DMS 273 treated with DMSO at 0.1 percent for 48 hours (cell line): ENCODE results near the gene HTR3E.
"Not testable (repeated sequence)": the region's sequence is repeated elsewhere in the genome, so short reads cannot be mapped to it uniquely, and the experiment has no call there.

Source experiments
- DNase-seq: peaks from one replicate; lab custom pipeline; 2025; lab: John Stamatoyannopoulos, UW

The HTR3E gene, protein sequence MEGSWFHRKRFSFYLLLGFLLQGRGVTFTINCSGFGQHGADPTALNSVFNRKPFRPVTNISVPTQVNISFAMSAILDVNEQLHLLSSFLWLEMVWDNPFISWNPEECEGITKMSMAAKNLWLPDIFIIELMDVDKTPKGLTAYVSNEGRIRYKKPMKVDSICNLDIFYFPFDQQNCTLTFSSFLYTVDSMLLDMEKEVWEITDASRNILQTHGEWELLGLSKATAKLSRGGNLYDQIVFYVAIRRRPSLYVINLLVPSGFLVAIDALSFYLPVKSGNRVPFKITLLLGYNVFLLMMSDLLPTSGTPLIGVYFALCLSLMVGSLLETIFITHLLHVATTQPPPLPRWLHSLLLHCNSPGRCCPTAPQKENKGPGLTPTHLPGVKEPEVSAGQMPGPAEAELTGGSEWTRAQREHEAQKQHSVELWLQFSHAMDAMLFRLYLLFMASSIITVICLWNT

DNA sequence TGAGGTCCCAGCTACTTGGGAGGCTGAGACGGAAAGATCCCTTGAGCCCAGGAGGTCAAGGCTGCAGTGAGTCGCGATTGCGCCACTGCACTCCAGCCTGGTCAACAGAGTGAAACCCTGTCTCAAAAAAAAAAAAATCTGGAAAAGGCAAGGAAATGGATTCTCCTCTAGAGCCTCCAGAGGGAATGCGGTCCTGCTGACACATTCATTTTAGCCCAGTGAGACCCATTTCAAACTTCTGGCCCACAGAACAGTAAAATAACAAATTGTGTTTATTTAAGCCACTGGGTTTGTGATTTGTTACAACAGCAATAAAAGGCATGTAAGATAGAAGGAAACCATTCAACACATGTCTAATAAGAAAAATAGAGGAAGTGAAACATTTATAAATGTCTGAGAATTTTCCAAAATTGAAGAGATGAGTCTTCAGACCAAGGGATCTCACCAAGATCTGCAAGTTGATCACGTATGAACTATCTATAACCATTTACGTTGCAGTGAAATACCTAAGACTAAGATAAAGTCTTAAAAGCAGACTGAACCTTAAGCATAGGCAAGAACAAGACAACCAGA lies at the start of gene HTR3E:
Gene HTR3E, plus strand, starts transcription at position 254 of the 573 bp plus-strand sequence. CDS start 466 bp downstream, outside the sequence.
- no peak for DNase-seq

- no peak for DNase-seq
These were observed 46.5 kb upstream of the HTR3E start for GRCh38 chr3:184050217-184050847.

DNA sequence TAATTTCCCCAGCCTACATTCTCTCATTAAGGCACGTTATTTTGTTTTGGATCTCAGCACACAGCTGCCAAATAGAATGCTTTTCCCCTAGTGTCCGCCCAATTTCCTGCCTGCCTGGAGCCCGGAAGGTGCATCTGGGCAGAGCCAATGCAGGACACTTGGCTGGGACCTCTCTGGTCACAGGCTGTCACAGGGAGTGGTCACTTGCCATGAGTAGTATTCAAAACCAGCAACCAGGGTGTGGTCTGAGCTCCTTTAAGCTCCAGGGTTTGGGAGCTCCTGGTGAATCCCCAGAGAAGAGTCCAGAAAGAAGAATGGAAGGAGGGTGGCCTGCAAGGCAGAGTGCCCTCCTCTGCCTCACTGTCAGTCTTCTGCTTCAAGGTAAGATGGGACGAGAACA lies 44.1 kb upstream of the HTR3E start, which contains the start of gene HTR3C:
Gene HTR3C, plus strand, starts transcription at position 281 of the 400 bp plus-strand sequence. Its CDS starts 34 bp downstream, at position 315.
- DNase-seq, result no peak

DNA sequence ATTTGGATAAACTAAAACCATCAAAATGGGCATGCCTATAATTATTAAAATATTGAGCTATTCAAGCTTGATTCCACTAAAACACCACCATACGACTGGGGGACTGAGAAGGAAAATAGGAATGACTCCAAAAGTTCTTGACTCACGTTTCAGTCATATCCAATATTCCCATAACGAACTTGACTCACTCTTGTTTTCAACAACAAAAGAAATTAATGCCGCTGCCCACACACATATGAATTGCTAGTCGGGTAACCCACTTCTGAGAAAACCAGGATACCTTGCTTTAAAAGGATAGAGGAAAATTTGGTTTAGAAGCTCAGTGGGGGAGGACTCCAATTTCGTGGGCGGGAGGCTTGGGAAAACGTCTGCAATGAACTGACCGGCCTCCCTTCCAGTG lies 38.8 kb upstream of the HTR3E start:
- no peak for DNase-seq

DNA sequence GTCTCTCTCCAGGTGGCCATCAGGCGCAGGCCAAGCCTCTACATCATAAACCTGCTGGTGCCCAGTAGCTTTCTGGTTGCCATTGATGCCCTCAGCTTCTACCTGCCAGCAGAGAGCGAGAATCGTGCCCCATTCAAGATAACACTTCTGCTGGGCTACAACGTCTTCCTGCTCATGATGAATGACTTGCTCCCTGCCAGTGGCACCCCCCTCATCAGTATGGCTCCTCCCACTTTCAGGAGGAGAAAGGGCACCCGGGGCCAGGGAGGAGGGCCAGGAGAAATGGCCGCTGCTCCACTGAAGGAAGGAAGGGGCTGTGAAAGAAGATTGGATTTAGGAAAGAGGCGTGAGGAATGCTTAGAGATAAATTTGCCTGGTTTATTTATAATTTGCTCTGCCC lies 37.4 kb upstream of the HTR3E start:
- no peak for DNase-seq

- DNase-seq, result no peak
These were observed 34.2 kb upstream of the HTR3E start for GRCh38 chr3:184062637-184063036.

DNA sequence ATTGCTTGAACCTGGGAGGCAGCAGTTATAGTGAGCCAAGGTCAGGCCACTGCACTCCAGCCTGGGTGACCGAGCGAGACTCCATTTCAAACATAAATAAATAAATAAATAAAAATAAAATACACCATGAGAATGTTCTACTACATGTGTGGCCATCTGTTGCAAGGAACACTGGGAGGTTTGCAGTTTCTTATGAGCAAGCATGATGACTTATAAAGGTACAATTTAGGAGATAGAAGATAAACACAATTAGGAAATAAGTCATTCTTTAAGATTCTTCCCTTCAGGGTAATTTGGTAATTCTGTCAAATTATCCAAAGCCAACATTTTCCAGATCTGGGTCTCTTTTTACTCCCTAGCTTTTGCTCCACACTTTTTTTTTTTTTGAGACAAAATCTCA lies 30.7 kb upstream of the HTR3E start:
- DNase-seq, result no peak

- DNase-seq, result no peak
These were observed 29.2 kb upstream of the HTR3E start for GRCh38 chr3:184067573-184068055.

DNA sequence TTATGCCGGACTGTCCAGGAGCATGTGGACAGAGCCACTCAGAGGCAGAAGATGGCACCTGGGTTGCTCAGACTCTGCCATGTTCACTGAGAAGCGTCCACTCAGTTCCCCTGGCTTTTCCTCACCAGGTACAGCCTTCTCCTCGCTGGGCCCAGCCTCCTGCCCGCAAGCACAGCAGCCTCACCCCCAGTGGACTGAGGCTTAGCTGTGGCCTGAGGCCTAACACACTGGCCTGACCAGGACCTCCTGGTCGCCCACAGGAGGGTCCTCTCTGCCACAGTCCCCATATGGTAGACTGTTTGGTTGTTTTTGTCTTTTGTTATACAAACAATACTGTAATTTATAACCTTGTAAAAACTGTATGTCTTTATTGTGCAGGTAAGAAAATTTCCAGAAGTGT lies 28.5 kb upstream of the HTR3E start:
- no peak for DNase-seq

GRCh38 chr3:184071142-184071541 lies 25.7 kb upstream of the HTR3E start:
- DNase-seq, result not testable (repeated sequence)

DNA sequence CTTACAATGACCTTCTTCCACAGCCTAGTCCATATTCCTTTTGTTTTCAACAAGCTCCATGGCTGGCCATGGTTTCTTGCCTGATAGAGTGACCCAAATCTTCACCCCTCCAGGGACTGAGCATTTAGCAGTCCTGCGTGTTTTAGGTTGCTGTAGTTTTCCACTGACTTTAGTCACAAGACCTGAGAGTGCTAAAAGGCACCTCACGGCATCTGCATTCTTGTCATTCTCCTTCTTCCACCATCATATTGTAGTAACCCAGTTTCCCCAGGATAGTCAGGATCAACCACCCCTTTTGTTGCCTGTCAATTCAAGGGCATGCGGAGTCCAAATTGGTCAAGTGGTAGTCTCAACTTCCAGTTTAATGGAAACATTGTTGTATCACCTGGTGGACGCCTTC lies 23.2 kb upstream of the HTR3E start:
- no peak for DNase-seq

DNA sequence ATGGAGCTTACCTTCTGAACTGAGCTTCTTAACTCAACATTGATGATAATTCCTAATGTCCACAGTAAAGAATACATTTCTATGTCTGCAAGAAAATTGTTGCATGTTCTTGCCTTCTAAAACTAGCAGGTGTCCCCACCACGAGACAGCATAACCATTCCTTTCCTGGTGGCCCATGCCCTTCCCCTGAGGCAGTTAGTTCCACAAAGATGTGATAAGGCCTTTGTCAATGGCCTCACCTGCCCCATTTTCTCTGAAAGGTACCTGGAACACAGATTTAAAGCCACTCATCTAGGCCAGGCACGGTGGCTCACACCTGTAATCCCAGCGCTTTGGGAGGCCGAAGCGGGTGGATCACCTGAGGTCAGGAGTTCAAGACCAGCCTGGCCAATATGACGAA lies 21.0 kb upstream of the HTR3E start:
- DNase-seq, result no peak

GRCh38 chr3:184077881-184078280 lies 19.0 kb upstream of the HTR3E start:
- DNase-seq, result no peak

DNA sequence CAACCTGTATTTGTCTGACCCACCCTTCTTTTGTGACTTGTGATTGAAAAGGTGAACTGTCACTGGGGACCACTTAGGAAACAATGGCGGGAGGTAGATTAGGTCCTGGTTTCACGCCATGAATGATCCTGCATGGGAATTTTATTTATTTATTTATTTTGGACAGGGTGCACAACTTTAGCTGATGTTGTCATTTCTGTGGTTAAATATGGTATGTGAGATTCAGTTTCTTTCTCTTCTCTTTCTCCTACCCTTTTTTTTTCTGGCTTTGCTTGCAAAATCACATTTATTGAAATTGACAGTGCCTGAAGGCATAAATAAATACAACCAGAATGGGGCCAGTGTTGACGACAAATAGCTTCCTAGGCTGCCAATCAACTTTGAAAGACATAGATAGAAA lies 18.0 kb upstream of the HTR3E start:
- DNase-seq, result no peak

GRCh38 chr3:184081116-184081830 lies 15.6 kb upstream of the HTR3E start:
- no peak for DNase-seq

- no peak for DNase-seq
These were observed 14.8 kb upstream of the HTR3E start for GRCh38 chr3:184082034-184082433.

GRCh38 chr3:184082465-184082864 lies 14.4 kb upstream of the HTR3E start:
- no peak for DNase-seq

DNA sequence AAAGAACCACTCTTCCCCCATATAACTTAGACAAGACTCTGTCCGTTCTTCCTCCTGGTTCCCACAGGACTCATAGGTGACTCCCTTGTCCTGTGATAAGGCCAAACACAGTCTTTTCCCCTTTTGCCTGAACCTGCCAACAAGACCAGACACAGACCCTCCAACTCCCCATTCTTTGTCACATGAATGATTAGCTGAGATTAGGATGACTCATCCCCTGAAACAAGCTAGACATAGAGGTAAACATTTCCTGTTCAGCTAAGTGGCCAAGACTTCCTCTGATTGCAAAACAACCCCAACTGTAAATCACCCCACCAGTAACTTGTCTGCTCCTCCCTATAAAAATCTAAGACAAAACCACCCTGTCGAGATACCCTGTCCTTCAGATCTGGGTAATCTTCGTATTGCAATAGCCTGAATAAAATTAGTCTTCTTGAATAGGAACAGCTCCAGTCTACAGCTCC lies 11.4 kb upstream of the HTR3E start:
- DNase-seq, result no peak

DNA sequence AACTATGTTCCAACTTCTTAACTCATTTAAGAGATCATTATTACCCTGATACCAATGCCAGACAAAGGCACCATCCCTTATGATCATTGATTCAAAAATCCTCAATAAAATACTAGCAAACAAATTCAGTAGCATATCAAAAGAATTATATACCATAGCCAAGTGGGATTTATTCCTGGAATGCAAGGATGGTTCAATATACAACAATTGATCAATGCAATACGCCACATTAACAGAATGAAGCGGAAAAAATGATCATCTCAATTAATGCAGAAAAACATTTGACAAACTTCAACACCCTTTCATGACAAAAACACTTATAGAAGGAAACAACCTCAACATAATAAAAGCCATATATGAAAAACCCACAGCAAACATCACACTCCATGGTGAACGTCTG lies 4.7 kb upstream of the HTR3E start:
- no peak for DNase-seq

GRCh38 chr3:184097556-184097955 lies 692 bp downstream of the HTR3E start:
- no peak for DNase-seq

DNA sequence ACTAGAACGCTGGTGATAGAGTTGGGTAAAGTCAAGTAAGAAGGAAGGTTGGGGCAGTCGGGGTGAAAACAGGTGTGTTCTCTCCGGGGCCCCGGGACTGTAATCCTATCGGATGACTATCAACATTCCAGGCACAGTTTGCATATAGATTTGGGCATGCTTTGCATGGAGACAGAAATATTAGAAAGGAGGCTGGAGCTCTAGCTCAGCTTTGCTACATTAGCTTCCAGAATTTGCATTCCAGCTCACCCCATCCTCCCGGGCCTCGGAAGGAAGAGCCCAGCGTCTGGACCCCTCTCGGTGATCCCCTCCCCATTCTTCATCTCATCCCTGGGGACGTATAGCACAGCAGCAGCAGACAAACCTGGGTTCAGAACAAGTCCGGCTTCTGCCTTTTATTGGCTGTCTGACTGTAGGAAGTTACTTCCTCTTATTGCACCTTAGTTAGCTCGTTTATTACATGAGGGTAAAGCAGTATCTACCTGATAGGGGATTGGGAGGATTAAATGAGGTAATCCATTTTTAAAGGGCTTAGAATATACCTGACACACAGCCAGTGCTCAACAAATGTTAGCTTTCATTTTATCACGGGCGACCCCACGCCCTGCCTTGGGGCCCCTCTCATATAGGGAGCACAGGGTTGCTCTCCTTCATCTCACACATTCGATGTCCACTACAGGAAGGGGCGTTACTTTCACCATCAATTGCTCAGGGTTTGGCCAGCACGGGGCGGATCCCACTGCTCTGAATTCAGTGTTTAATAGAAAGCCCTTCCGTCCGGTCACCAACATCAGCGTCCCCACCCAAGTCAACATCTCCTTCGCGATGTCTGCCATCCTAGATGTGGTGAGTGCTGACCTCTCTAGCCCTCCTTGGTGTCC lies 3.2 kb downstream of the HTR3E start:
- no peak for DNase-seq
